Panc1 (cell line): ENCODE measurements around the gene MMAB. TPM values are rescaled to one million over a fixed set of nuclear protein-coding genes. Genes with fewer than 3 reads are reported as not detected.

Experiments
- ATAC-seq: fragments of 200-7000 bp; cut with Tn5 transposase; 2 replicates; pipeline ENCODE4 v1.9.1; 2020; ENCODE audit warnings: mild to moderate bottlenecking, moderate library complexity
- BruUV-seq: library from RNA; stranded (reverse); fragments of 400-500 nt; replicated peaks from 2 replicates; lab custom pipeline; 2021; lab: Mats Ljungman, UMichigan
- CTCF ChIA-PET: fragments of 300-600 bp; sonication (Branson Sonifier 250); formaldehyde crosslinking; loops from one replicate; lab custom pipeline; 2022; ENCODE audit warnings: antibody characterized with exemption; lab: Charles Lee
- POLR2A ChIA-PET: fragments of 300-600 bp; sonication (Branson Sonifier 250); formaldehyde crosslinking; loops from one replicate; lab custom pipeline; 2022; ENCODE audit warnings: antibody characterized with exemption; lab: Charles Lee
- DNase-seq: peaks from one replicate; pipeline ENCODE4 v3.0.0-alpha.2; 2010; ENCODE audit warnings: low read depth, low spot score
- H3K27ac ChIP-seq: 2 replicates; pipeline ENCODE4 v1.5.1; 2011; ENCODE audit warnings: mild to moderate bottlenecking, low read length, inconsistent platforms
- H3K27me3 ChIP-seq: fragments of 200-500 bp; sonication (Bioruptor generic); 2 replicates; pipeline ENCODE4 v1.6.0; 2014; ENCODE audit warnings: low read length, inconsistent platforms; ENCODE audit not compliant: control insufficient read depth, insufficient read depth
- H3K36me3 ChIP-seq: fragments of 200-500 bp; sonication (Bioruptor generic); 2 replicates; pipeline ENCODE4 v1.5.1; 2014; ENCODE audit warnings: inconsistent platforms, mild to moderate bottlenecking, low read length, moderate library complexity; ENCODE audit not compliant: control insufficient read depth, insufficient read depth
- H3K4me1 ChIP-seq: 2 replicates; pipeline ENCODE4 v1.5.1; 2011; ENCODE audit warnings: inconsistent platforms, mild to moderate bottlenecking, low read length, moderate library complexity; ENCODE audit not compliant: control insufficient read depth, insufficient read depth
- H3K4me3 ChIP-seq, 2 experiments: 2 replicates each; pipeline ENCODE4 v1.5.1; 2011 to 2012; ENCODE audit warnings: low read depth in 2 of 2, low read length in 2 of 2, mild to moderate bottlenecking in 2 of 2, inconsistent platforms in 1 of 2, moderate library complexity in 1 of 2
- H3K9me3 ChIP-seq: fragments of 200-500 bp; sonication (Bioruptor generic); 2 replicates; pipeline ENCODE4 v1.5.1; 2014; ENCODE audit warnings: low read depth, mild to moderate bottlenecking, inconsistent platforms, low read length, moderate library complexity; ENCODE audit not compliant: control insufficient read depth, insufficient read depth
- CTCF ChIP-seq: fragments of 450-650 bp; IDR thresholded peaks from 2 replicates; pipeline ENCODE4 v1.5.1; 2017; ENCODE audit warnings: mild to moderate bottlenecking
- POLR2AphosphoS5 ChIP-seq: IDR thresholded peaks from 2 replicates; pipeline ENCODE4 v1.6.1; 2012; ENCODE audit warnings: mild to moderate bottlenecking, low read depth, low read length, moderate library complexity
- REST ChIP-seq, 2 experiments: IDR thresholded peaks; 2 replicates each; pipeline ENCODE4 v1.6.1; 2011 to 2012; ENCODE audit warnings: low read depth in 2 of 2, control low read depth in 1 of 2, low read length in 1 of 2, mild to moderate bottlenecking in 1 of 2, moderate library complexity in 1 of 2; ENCODE audit not compliant: insufficient read depth in 1 of 2
- SIN3A ChIP-seq: IDR thresholded peaks from 2 replicates; pipeline ENCODE4 v1.6.1; 2012; ENCODE audit warnings: low read depth, mild to moderate bottlenecking, low read length, moderate library complexity, borderline replicate concordance; ENCODE audit not compliant: insufficient read depth
- TCF7L2 ChIP-seq: IDR thresholded peaks from 2 replicates; pipeline ENCODE4 v1.6.1; 2011; ENCODE audit warnings: mild to moderate bottlenecking, low read depth, low read length, inconsistent platforms
- in situ Hi-C: cut with HindIII; loops from 2 replicates; pipeline ENCODE4 v1.10.0; 2016; ENCODE audit warnings: low sequenced_read_pairs, low pct_unique_long_range_greater_than_20kb
- intact Hi-C: fragments of 100-400 bp; cut with micrococcal nuclease; formaldehyde crosslinking; loops from one replicate; pipeline ENCODE4 v1.10.0; 2022; ENCODE audit not compliant: unreplicated experiment
- total RNA-seq: library from RNA; stranded (reverse); gene quantifications from one replicate; pipeline ENCODE4 v1.2.1, GENCODE V29; 2021; ENCODE audit not compliant: unreplicated experiment

MMAB gene
- total RNA-seq, 1 experiment from 2014 or later: 58.6 TPM

- ChIA-PET POLR2A (no interaction called here), CTCF (no interaction called here)
- Histone ChIP-seq H3K36me3 (peaks cover 16% of the 10 kb centered on the region; the same call in 1 of the 2 replicates), H3K4me3 (no peak overlapping the region), H3K4me1 (no peaks in the 10 kb centered on the region), H3K27ac (no peak overlapping the region), H3K27me3 (no peaks in the 10 kb centered on the region), H3K9me3 (no peaks in the 10 kb centered on the region)
- in situ Hi-C loops: no loop called here
- ATAC-seq: no peak
- intact Hi-C loops: no loop called here
- DNase-seq: no peak
- TF ChIP-seq CTCF (no peak), POLR2AphosphoS5 (no peak), TCF7L2 (no peak), REST (IDR thresholded peaks at IDR 0.05; ENCODE audit: insufficient read depth in 1 of 2, low read depth in 2 of 2, low read length in 1 of 2) (no peak), SIN3A (no peak)
- BruUV-seq: no TSS peak
Observed at GRCh38 chr12:109504068-109504467, 69.2 kb downstream of the MMAB start.

Other genes starting within 250 kb of the MMAB start
- not detected for gene MYO1H, start 225.6 kb downstream of the MMAB start, total RNA-seq
- gene KCTD10, start 96.2 kb downstream of the MMAB start, total RNA-seq: 55.2 TPM
- 38.9 TPM for gene UBE3B, start 95.9 kb downstream of the MMAB start, total RNA-seq
- 41.6 TPM for gene MVK, start 290 bp upstream of the MMAB start, total RNA-seq
- 12.8 TPM for gene FAM222A, start 140.3 kb upstream of the MMAB start, total RNA-seq